GM08714 (cell line): ENCODE measurements around the gene SLC37A1.

ENCODE experiments used
- H3K4me3 ChIP-seq: fragments of 200-500 bp; sonication (Bioruptor generic); 2 replicates; pipeline ENCODE4 v1.5.1; 2014; ENCODE audit warnings: mild to moderate bottlenecking, low read length, inconsistent platforms
- ZNF274 ChIP-seq: IDR thresholded peaks from 2 replicates; pipeline ENCODE4 v1.6.1; 2012; ENCODE audit warnings: mild to moderate bottlenecking, low read depth, low read length

The SLC37A1 gene

DNA sequence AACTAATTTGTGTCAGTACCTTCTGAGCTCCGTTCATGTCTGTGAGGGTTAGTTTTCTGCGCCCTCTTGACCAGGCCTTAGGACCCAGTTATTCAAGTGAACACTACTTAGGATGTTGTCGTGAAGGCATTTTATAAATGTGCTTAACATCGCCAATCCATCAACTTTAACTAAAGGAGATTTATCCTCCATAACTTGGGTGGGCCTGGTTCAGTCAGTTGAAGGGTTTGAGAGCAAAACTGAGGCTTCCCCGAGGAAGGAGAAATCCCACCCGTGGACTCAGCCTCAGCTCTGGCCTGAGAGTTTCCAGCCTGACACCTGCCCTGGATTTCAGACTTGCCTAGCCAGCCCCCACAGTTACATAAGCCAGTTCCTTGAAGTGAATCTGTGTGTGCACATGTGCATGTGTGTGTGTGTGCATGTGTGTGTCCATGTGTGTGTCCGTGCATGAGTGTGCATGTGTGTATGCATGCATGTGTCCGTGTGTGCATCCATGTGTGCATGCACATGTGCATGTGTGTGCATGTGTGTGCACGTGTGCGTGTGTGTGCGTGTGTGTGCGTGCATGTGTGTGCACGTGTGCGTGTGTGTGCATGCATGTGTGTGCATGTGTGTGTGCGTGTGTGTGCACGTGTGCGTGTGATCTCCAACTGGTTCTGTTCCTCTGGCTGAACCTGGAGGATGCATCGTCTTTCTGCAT, 77.7 kb downstream of the SLC37A1 start:
- TF ChIP-seq ZNF274: no peak
- H3K4me3 ChIP-seq: no peak overlapping the region

GRCh38 chr21:42592156-42592820, 78.6 kb downstream of the SLC37A1 start:
- TF ChIP-seq ZNF274: no peak
- H3K4me3 ChIP-seq: no peak overlapping the region

- TF ChIP-seq ZNF274: no peak
- no peak overlapping the region for H3K4me3 ChIP-seq
These were observed 79.6 kb downstream of the SLC37A1 start for GRCh38 chr21:42593007-42593814.

DNA sequence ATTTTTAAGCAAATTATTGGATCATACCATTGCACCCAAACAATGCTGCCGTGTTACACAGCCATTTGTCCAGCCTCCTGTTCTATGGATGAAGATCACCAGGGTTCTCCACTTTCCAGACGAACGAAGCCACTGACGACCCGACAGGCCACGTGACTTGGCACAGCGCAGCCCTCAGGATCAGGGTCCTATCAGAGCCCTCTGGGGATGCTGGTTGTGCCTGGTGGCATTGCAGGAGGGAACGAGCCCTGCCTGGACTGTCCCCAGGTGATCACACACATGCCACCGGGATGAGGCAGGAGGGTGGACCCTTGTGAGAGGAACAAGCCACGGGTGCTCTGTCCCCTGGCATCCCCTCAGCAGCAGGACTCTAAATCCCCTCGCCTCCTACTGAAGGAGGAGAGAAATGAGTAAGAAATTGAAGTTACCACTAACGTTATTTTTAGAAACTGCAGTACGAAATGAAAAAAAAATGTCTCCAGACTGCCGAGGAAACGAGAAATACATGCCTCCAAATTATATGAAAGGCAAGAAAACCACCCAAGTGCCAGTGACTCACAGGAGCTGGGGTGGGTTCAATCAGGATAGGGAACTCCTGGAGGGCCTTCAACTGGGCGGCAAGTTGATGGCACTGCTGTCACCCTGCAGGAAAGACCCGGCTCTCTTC, 81.1 kb downstream of the SLC37A1 start:
- no peak for TF ChIP-seq ZNF274
- no peak overlapping the region for H3K4me3 ChIP-seq

GRCh38 chr21:42595283-42596187, 81.9 kb downstream of the SLC37A1 start:
- no peak for TF ChIP-seq ZNF274
- H3K4me3 ChIP-seq: no peak overlapping the region

DNA sequence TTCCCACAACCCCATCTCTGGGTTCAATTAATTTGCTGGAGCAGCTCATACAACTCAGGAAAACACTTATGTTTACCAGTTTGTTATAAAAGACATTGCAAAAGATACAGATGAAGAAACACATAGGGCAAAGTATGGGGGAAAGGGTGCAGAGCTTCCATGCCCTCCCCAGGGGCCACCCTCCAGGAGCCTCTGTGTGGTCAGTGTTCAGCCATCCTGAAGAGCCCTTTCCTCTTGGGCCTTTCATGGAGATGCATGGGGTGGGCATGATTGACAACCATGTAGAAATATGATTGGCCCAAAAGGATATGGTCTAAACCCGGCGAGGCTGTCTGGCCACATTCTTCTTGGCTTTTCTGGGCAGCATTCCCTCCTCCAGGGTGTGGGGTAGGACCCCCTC, 83.0 kb downstream of the SLC37A1 start:
- no peak overlapping the region for H3K4me3 ChIP-seq
- TF ChIP-seq ZNF274: no peak

GRCh38 chr21:42597487-42598158, 84.0 kb downstream of the SLC37A1 start:
- TF ChIP-seq ZNF274: no peak
- H3K4me3 ChIP-seq: no peak overlapping the region

DNA sequence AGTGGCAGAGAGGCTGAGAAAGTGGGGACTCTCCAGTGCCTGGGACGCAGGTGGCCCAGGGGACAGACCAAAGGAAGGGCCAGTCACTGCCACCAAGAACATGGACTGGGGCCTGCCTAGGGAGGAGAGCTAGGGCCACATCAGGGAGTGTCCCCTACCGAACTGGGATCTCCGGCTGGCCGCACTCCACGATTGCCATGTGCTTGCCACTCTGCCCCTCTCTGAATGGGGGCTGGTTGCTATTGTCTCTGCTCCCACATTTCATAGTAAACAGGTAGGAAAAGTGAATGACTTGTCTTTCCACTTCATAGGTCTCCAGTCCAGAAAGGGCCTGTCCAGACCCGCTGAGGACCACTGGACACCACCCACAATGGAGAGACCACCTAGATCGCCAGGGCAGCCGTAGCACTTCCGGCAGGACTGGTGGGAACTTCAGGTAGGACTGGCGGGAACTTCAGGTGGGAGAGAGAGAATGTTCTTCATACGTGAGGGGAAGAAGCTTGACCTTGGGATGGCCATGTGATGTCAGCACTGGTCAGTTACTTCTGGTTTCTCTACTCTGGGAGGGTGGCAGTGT, 84.6 kb downstream of the SLC37A1 start:
- H3K4me3 ChIP-seq: no peak overlapping the region
- no peak for TF ChIP-seq ZNF274

- TF ChIP-seq ZNF274: no peak
- no peak overlapping the region for H3K4me3 ChIP-seq
These were observed 85.8 kb downstream of the SLC37A1 start for GRCh38 chr21:42599486-42599885.

DNA sequence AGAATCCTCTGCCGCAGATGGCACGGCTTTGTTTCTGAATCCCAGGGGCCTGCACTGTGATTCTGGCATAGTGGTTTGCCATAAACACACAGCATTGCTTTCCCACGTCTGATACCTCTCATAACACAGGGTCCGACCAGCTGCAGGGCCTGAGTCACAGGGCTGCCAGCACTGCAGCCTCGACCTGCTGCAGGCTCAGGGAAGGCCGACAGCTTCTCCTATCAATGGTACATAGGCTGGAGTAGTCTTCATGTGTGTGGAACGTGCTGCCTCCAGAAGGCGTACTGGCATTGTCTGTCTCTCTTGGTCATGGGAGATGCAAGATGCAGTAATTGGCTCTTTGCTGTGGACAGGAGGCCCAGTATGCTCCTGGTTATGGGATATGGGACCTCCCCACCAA, 86.3 kb downstream of the SLC37A1 start:
- no peak overlapping the region for H3K4me3 ChIP-seq
- TF ChIP-seq ZNF274: no peak

GRCh38 chr21:42601656-42602055, 88.0 kb downstream of the SLC37A1 start:
- no peak for TF ChIP-seq ZNF274
- no peak overlapping the region for H3K4me3 ChIP-seq

GRCh38 chr21:42607102-42607501, 93.5 kb downstream of the SLC37A1 start:
- TF ChIP-seq ZNF274: no peak
- no peak overlapping the region for H3K4me3 ChIP-seq

GRCh38 chr21:42607525-42608102, 94.0 kb downstream of the SLC37A1 start:
- H3K4me3 ChIP-seq: no peak overlapping the region
- no peak for TF ChIP-seq ZNF274
